ENCODE measurements around the gene RRAS2.
"Not testable (repeated sequence)": the region's sequence is repeated elsewhere in the genome, so short reads cannot be mapped to it uniquely, and the experiment has no call there.

Gene RRAS2

DNA sequence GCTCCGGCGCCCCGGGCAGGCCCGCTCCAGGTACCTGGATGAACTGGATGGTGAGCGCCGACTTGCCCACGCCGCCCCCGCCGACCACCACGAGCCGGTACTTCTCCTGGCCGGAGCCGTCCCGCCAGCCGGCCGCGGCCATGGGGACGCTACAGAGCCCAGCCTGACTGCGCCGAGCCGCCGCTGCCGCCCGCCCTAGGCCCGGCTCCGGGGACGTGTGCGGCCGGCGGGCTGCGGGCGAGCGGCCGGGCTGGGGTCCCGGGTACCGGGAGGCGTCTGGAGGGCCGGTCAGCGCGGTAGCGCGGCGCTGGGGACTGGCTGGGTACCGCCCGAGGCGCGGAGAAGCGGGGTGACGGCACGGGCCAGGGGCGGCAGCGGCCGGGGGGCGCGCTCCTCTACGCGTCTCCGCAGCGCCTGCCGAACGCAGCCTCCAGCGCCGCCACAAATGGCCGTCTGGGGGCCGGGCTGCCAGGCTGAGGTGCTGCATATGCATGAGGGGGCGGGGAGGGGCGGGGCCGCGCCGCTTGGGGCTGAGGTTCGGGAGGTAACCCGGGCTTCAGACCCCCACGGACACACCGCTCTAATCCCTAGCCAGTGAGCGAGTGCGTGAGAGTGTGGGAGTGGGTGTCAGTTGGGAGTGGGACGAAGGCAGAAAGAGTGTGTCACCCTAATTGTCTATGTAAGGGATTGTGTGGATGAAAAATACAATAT lies at the start of gene RRAS2:
Gene RRAS2 (minus strand): TSS at position 455 of the 711 bp plus-strand sequence. CDS start 313 bp downstream, at position 142.
- DNase-seq = peak; percentile 50 to 79 (median 69)

DNA sequence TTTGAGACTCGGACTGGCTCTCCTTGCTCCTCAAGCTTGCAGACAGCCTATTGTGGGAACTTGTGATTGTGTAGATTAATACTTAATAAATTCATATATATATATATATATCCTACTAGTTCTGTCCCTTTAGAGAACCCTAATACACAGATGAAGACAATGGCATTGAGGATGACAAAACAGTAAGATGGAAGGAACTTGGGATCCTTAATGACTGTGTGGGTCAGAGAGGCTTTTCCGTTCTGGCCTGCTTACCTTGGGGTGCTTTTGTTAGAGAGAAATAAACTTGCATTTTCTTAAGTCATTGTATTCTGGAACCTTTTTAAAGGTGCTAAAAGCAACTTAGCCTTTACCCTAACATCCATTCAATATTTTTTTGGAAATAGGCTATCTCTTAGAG lies 49.6 kb upstream of the RRAS2 start:
- no peak for DNase-seq

DNA sequence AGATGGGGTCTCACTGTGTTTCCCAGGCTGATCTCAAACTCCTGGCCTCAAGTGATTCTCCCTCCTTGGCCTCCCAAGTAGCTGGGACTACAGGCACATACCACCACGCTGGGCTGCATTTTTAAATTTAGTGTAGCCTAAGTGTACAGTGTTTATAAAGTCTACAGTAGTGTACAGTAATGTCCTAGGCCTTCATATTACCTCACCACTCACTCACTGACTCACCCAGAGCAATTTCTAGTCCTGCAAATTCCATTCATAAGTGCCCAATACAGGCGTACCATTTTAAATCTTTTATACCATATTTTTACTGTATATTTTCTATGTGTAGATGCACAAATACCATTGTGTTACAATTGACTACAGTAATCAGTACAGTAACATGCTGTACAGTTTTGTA lies 47.1 kb upstream of the RRAS2 start:
- DNase-seq = not testable (repeated sequence)

DNA sequence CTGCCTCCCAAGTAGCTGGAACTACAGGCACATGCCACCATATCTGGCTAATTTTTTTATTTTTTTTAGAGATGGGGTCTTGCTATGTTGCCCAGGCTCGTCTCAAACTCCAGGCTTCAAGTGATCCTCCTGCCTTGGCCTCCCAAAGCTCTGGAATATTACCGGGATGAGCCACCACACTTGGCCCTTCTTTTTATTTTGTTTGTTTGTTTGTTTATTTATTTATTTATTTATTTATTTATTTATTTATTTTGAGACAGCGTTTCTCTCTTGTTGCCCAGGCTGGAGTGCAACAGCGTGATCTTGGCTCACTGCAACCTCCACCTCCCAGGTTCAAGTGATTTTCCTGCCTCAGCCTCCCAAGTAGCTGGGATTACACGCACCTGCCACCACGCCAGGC lies 44.5 kb upstream of the RRAS2 start:
- DNase-seq = not testable (repeated sequence)

DNA sequence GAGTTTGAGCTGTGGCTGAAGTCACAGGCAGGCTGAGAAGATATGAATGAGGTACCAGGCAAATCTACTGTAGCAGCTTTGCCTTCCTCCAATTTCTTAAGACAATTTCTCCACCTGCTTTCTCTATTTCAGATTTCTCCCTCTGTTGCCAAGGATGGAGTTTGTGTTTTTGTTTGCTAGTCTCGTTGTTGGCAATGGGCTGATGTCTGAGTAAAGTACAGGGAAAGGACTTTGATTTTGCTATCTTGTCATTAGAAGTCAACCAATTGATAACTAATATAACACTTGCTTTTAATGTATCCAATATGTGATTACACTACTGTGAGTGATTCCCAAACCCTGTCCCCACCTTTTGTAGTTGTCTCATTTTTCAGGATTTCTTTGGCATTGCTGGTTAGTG lies 40.1 kb upstream of the RRAS2 start:
- DNase-seq = no peak

DNA sequence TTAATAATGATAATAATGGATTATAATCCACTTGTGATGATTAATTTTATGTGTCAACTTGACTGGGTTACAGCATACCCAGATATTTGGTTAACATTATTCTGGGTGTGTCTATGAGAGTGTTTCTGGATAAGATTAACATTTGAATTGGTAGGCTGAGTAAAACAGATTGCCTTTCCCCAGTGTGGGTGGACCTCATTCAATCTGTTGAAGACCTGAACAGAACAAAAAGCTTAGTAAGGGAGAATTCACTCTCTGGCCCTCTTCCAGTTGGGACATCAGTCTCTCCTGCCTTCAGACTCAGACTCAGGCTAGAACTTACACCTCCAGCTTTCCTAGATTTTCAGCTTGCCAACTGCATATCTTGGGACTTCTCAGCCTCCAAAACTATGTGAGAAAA lies 37.3 kb upstream of the RRAS2 start:
- DNase-seq = no peak

DNA sequence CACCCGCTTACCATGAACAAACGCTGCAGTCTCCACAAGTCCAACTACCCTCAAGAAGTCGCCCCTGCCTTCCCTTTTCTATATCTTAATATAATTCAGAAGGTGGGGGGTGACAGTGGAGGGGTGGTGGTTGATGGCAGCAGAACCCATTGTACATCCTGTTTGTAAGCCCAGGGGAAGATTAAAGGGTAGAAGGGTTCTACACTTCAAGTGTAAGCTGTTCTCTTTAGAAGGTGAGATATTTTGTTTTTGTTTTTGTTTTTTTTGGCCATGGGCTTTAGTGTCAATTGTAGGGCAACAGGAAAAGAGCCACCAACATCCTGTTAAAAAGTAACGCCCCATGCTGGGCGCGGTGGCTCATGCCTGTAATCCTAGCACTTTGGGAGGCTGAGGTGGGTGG lies 34.9 kb upstream of the RRAS2 start:
- DNase-seq = no peak

DNA sequence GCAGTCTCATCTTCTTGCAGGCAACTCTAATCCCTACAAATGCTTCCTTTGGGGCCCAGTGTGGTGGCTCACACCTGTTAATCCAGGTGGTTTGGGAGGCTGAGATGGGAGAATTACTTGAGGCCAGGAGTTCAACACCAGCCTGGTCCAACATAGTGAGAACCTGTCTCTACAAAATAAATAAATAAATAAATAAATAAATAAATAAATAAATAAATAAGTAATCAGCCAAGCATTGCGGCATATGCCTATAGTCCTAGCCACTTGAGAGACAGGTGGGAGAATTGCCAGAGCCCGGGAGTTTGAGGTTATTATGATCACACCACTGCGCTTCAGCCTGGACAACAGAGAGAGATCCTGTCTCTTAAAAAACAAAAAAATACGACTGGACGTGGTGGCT lies 34.1 kb upstream of the RRAS2 start:
- DNase-seq = no peak

DNA sequence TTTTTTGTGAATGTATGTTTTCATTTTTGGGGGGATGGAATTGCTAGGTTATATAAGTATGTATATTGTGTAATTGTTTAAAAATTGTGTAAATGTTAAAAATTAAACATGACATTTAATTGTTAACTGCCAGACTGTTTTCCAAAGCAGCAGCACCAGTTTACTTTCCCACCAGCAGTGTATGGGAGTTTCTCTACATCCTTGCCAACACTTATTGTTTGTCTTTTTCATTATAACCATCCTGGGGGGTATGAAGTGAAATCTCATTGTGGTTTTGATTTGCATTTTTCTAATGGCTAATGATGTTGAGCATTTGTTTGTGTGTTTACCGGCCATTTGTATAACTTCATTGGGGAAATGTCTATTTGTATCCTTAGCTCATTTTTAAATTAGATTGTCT lies 31.7 kb upstream of the RRAS2 start:
- no peak for DNase-seq

DNA sequence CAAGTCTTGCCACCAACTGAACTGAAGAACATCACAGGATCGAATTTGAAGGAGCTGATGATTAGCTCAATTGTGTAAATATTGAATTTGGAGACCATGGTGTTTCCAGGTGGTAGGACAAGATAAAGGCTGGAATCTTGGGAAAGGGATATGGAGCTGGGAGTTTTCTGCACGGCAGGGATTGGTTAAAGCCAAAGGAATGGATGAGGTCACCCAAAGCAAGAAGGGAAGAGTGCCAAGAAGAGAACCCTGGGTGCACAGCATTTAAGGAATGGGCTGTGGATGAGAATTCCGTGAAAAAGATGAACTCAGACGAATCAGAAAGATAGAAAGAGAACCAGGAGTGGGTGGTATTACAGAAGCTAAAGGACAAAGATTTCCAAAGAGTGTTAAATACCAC lies 29.4 kb upstream of the RRAS2 start:
- no peak for DNase-seq

DNA sequence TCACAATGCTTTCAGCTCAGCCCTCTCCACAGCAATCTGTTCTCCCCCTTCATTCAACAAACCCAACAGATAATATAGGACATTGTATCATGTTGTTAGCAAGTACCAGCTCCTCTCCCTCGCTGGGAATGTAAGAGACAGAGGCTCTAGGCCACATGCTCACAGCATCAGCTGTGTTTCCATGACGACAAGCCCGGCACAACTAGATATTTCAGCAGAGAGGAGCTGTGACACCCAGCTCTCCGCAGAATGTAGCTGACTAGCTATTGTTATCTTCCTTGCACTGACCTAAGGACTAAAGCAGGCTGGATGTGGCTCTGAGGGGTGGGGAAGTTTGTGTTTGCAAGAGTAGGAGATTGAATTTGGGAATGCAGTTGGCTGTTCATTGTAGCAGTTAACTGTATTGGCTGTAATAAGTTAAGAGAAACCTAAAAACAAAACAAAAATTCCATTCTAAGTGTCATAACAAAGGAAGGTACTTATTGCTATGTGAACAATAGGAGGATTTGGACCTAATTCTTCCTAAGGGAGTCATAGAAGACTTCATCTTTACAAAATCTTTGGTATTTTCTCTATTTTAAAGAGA lies 28.0 kb upstream of the RRAS2 start:
- DNase-seq = no peak

DNA sequence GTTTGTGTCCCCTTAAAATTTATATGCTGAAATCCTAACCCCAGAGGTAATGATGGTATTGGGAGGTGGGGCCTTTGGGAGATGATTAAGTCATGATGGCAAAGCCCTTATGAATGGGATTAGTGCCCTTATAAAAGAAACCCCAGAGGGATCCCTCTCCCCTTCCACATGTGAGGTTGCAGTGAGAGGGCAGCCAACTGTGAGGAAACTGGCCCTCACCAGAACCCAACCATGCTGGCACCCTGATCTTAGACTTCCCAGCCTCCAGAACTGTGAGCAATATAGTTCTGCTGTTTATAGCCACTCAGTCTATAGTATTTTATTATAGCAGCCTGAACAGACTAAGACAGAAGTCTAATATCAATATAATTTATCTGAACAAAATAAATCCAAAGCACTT lies 27.1 kb upstream of the RRAS2 start:
- DNase-seq = no peak

DNA sequence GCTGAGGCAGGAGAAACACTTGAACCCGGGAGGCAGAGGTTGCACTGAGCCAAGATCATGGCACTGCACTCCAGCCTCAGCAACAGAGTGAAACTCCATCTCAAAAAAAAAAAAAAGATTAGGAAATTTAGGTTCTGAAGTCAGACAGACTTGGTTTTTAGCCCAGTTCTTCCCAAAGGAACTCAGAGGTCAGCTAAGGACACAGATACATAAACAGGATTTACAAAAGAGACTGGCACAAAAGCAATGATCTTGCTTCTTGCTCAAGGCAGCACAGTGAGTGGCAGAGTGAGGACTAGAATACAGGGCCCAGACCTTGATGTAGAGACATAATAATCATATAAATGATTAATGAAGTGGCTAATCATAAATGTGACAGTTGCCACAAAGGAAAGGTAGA lies 25.4 kb upstream of the RRAS2 start:
- DNase-seq = no peak

DNA sequence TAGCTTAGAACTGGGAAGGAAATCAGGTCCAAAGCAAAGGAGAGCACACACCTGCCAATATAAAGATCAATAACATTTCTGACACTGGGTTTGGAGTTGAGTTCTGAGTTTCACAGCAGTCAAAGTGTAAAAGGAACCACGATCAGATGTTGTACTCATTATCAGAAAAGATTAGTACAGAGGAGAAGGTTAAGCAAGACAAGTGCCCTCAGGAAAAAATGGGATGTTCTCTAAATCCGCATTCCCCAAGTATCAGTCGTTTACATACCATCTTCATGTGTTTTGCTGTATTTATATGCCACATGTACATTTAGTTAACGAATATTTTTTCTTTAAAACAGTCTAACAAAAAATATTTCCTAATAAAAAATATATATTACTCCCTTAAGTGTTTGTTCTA lies 23.0 kb upstream of the RRAS2 start:
- no peak for DNase-seq

DNA sequence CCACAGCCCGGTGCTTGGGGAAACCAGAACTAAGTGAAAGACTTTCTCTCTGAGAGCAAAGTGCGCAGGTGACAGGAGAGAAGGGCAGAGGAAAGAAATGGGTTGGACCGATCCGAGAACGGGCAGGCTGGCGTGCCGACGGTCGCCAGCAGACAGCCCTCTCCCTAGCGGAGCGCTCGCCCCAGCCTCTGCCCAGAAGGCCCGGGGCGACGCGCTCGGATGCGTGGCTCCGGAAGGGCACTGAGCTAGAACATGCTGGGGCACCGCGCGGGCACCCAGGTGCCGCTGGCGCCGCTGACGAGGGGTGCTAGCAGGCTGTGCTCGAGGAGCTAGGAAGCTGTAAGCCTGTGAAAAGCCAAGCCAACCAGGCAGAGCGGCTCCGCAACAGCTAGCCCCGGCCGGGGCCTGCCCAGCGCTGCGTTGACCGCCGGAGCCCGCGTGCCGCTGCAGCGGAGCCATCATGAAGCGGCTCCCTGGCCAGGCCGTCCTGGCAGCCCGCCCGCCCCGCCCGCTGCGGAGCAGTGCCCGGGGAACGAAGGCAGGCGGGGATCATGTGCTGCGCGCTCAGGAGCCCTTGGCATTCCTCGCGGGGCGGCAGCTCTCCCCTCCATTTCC lies 22.1 kb upstream of the RRAS2 start:
- DNase-seq = peak in 5 of 6 experiments; percentile 1 to 37 (median 6)

DNA sequence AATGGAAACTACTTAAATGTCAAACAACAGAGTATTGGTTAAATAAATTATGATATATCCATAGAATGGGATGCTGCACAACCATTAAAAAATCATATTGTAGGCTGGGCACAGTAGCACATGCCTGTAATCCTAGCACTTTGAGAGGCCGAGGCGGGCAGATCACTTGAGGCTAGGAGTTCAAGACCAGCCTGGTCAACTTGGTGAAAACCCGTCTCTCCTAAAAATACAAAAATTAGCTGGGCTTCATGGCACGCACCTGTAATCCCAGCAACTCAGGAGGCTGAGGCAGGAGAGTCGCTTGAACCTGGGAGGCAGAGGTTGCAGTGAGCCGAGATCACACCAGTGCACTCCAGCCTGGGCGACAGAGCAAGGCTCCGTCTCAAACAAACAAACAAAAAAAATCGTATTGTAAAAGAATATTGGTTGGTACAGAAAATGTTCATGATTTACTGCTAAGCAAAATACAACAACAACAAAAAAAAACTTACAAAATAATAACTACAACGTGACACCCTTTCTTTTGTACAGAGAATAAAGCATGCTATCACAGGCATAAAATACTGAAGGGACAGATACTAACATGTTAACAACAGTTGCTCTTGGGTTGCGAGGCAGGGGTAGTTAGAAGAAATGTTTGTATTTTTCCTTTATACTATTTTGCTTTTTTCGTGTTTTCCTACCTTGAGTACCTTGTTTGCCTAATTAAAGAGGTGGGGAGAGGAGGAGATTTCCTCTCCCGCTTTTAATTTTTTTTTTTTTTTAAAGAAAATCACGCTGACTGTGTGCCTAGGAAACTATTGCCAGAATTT lies 21.3 kb upstream of the RRAS2 start:
- no peak for DNase-seq

DNA sequence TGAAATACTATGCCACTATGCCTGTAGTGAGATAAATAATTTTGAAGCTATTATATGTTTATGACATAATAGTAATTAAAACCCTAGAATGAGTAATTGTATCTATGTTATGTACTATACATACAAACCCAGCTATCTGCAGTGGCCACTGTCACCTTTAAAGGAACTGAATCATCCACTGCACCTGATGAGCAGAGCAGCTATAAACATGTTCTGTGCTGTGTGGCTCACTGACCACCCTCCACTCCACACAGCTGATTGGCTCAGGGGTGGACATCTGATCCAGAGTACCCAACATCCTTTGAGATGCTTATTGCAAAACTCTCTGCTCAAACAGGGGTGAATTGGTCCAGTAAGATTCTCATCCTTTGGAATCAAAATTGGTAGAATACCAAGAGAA lies 19.2 kb upstream of the RRAS2 start:
- no peak for DNase-seq

DNA sequence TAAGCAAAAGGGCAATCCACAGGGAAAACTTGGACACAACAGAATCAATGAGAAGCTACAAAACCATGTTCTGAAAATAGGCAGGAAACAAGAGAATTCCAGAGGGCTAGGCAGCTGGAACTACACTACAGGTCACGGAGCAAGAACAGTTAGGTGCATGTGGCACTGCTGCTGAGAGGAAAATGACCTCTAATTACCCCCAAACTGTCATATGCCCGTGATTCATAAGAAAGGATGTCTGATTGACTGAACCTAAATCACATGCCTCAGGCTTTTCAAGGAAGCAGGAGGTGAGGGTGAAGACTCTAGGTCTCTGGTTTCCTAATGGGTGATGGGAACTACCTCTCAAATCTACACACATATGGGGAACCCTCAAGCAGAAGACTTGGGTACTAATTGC lies 17.9 kb upstream of the RRAS2 start:
- no peak for DNase-seq

DNA sequence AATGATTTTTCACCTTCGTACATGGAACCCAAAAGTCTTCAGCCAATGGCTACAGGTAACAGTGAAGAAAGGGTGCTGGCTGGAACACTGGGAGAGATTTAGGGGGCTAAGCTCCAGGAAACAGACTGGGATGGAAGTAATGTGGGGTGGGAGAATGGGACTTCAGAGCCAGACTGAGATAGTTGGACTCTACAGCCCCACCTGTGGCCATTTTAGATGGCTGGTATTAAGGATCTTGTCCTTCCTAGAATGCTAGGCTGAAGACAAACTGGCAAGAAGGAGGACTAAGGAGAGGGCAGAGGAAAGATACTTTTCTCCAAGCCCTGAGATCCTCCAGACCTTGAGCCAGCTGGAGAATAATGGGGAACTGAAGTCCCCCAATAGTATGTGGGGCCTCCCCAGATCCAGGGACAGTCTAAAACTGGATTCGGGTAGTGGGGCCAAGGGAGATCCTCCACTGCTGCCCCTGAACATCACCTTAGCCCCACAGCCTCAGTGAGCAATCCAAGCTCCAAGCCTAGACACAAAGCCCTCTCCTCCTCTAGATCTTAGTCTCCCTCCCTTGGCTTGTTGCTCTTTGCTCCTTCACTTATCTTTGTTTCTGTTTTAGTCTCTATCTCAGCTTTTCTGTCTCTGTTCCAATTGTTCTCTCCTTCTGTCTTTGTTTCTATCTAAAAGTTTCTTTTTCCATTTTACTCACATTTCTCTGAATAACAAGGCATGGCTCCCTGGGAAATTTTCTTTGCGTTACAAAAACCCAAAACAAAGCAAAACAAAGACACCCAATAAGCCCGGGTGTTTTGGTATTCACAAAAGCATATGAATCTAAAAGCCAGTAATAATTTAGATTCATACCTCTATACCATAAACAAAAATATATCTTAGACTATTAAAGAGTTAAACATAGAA lies 16.2 kb upstream of the RRAS2 start:
- no peak for DNase-seq

DNA sequence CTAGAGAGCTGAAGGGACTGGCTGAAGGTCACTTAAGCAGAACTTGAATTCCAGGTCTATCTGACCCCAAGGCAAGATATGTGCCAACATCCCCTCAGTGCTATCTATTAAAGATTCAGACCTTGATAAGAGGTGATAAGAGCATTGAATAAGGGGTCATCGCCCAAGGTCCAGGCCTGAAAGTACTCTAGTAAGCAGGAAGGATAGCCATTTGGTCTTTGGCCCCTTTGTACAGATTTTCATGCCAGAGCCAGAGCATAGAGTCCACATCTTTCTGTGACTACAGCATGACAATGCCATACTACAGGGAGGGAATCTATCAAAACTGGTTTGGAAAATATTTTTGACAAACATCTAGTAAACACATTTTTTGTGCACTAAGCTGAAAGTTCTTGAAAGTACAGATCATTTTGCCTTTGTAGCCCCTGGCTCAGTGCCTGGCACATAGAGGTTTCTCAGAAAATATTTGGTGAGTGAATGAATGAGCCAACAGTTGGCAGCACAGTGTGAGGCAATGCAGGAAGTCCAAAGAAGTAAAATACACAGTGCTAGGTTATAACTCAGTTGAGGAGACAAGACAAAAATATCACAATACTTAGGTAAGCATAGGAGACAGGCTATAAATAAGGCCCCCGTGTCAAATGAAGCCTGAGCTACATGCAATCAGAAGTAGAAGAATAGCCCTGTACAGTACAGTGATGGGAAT lies 15.1 kb upstream of the RRAS2 start:
- DNase-seq = no peak

DNA sequence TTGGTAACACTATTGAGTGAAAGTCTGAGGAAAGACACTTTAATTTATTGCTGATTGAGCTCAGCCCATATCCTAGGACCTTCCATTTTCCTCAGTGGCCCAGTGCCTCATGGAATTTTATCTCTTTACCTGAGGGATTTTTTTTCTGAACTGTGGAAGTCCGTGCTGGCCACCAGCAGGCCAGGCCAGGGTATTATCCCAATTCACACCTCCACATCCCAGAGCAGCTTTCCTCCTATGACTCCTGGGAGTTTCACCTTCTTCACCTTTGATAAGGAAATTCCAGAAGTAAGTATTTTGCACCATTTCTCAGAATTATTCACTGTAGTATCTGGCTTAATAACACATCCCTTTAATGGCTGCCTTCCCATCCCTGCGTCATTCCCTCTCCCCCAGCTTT lies 13.0 kb upstream of the RRAS2 start:
- DNase-seq = no peak

DNA sequence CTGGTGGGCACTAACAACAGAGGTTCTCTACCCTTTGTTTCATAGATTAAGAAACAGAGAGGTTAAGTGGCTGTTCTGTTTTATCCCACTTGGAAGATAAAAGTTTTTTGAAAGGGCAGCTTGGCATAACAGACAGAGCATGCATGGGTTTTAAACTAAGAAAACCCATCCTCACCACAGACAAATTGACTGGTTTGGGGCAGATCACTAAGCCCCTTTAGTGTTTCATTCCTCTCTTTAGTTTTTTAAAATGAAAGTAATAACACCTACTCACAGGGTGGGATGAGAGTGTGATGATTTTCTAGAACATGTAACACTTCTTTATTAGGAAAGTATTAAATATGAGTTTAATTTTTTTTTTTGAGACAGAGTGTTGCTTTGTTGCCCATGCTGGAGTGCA lies 12.3 kb upstream of the RRAS2 start:
- DNase-seq = no peak
